NCI-H146 treated with DMSO at 0.1 percent for 48 hours (cell line): Measurements from ENCODE around the gene FGF21.

Experiments
- DNase-seq: peaks from one replicate; lab custom pipeline; 2025; ENCODE audit not compliant: unreplicated experiment; lab: John Stamatoyannopoulos, UW

Gene FGF21

GRCh38 chr19:48728911-48729664, 26.2 kb upstream of the FGF21 start:
- no peak for DNase-seq

- DNase-seq: no peak
Measured at GRCh38 chr19:48731452-48731851, 23.9 kb upstream of the FGF21 start.

- no peak for DNase-seq
Measured at GRCh38 chr19:48734625-48735024, 20.7 kb upstream of the FGF21 start.

GRCh38 chr19:48735031-48735615, 20.2 kb upstream of the FGF21 start:
- DNase-seq: no peak

- DNase-seq: no peak
Measured at GRCh38 chr19:48737360-48737998, 17.8 kb upstream of the FGF21 start.

- DNase-seq: peak; percentile 90
Measured at GRCh38 chr19:48738557-48739403, 16.5 kb upstream of the FGF21 start.

GRCh38 chr19:48739404-48740163, 15.7 kb upstream of the FGF21 start:
- peak; percentile 44 for DNase-seq

GRCh38 chr19:48740164-48740972, 15.0 kb upstream of the FGF21 start, which contains the start of gene RASIP1:
TSS of gene RASIP1 (minus strand) at chr19:48740610. CDS start at chr19:48740282, 328 bp downstream.
- no peak for DNase-seq

GRCh38 chr19:48741129-48741999, 14.0 kb upstream of the FGF21 start:
- DNase-seq: no peak

GRCh38 chr19:48742096-48742495, 13.2 kb upstream of the FGF21 start:
- no peak for DNase-seq

DNA sequence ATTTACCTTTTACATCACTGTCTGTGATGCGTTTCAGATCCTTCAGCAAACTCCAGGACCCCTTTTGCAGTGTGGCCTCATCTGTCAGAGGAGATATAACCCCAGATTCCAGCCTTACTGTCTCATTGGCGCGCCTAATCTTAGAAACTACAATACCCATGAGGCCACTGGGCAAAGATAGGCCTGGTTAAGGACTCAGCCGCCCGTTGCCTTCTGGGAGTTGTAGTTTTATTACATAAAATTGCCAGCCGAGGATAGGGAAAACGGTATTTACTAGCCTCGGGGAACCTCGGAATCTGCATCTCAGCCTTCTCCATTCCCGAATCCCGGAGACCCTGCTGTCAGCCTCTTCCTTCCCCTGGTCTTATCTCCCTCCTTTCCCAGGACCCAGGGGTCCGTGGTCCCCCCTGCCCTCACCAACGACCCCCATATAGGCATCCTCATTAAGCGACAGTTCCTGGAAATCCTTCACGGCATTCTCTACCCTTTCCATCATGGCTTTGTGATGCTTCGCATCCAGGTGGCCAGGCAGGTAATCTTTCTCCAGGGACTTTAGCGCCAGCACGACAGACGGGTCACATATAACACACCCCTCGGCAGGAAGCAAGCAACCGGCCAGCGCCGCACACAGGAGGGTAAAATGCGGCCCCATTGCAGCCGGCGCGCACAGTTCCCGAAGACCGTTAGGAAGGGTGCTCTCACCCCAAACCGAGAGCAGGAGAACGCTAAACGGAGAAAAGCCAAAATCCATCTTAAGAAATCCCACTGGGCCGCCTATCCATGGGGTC, 9.9 kb upstream of the FGF21 start:
- no peak for DNase-seq

GRCh38 chr19:48746110-48746509, 9.2 kb upstream of the FGF21 start:
- no peak for DNase-seq

- DNase-seq: no peak
Measured at GRCh38 chr19:48746738-48747575, 8.4 kb upstream of the FGF21 start, which contains the start of gene IZUMO1. TSS of gene IZUMO1 (minus strand) at chr19:48746909. CDS start at chr19:48745859, 1,050 bp downstream.

- no peak for DNase-seq
Measured at GRCh38 chr19:48749571-48750198, 5.6 kb upstream of the FGF21 start.

DNA sequence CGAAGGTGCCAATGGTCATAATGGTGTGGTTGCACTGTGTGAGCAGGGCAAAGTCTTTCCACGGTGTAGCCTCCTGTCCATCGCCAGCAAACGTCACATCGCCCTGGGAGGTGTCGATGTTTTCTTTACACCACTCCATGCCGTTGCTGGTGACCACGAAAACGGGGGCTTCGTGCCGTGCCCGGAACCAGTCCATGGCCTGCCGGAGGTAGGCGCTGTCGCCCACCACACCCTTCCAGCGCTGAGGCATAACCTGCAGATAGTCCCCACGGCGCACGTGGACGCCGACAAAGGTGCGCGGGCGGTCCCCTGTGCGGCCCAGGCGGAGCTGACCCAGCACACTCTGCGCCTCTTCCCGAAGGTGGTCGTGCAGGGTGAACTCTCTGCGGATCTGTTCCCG, 5.0 kb upstream of the FGF21 start:
- no peak for DNase-seq

DNA sequence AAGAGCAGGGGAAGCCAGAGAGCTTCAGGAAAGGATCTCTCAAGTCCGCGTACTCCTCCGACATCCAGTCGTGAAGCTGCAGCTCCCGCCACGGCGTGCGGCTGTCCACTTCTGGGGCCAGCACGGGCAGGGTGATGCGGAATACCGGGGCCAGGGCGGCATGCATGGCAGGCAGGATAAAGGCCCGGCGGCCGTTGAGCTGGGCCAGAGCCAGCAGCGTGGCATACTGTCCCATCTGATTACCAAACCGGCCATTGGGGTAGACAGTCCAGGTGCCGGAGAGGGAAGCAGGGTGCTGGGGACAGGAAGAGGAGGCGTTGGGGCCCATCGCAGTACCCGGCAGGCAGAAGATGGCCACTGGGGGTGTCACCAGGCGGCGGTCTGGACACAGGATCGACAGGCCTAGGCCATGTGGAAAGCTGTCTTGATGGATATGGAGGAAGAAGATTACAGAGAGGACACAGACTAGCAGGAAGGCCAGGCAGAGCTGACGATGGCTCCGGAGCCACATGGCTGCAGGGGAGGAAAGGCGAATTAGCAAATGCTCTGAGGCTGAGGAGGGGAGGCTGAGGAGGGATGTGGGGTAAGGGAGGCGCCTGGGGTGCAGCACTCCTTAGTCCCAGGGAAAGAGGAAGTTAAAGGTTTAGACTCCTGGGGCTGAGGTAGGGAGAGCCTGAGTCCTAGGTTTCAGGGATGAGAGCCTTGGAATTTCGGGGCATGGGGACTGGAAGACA, 4.4 kb upstream of the FGF21 start:
- DNase-seq: no peak
